Measurements from ENCODE around the gene CD74. TPM values are rescaled to one million over a fixed set of nuclear protein-coding genes. Genes with fewer than 3 reads are reported as not detected.
A peak's percentile ranks its signal among the peaks of the same experiment; 100 is the strongest.

The CD74 gene
- total and polyA plus RNA-seq, 2 of the 13 experiments (the other 11 are each of a cell fraction or from before 2014, with no cell fraction given): 34.1 to 84.4 TPM

GRCh38 chr5:150449517-150450339 lies 37.0 kb upstream of the CD74 start, which contains the start of gene RPS14 (continued):
- peak; percentile 73; the same call in 1 of the 2 replicates for TF ChIP-seq ZNF776 (CRISPR knock-in tag; IDR thresholded peaks at IDR 0.05)
- peak; percentile 83 for TF ChIP-seq NR2F6 (IDR thresholded peaks at IDR 0.05)
- peak; percentile 86 for TF ChIP-seq NR2F6 (CRISPR knock-in tag; IDR thresholded peaks at IDR 0.05)
- TF ChIP-seq ZNF790 (CRISPR knock-in tag; IDR thresholded peaks at IDR 0.05; ENCODE audit: borderline replicate concordance): no peak
- TF ChIP-seq ZNF282 (IDR thresholded peaks at IDR 0.05; ENCODE audit: partially characterized antibody): no peak
- TF ChIP-seq SMAD9 (CRISPR knock-in tag; IDR thresholded peaks at IDR 0.05): no peak
- no peak for TF ChIP-seq ZSCAN12 (CRISPR knock-in tag; IDR thresholded peaks at IDR 0.05)
- peak; percentile 54; the same call in 2 of the 3 replicates for TF ChIP-seq MXI1 (IDR thresholded peaks at IDR 0.05; ENCODE audit: borderline replicate concordance, low read depth, low read length)
- TF ChIP-seq ZNF407 (CRISPR knock-in tag; IDR thresholded peaks at IDR 0.05; ENCODE audit: not compliant biosample characterization): no peak
- TF ChIP-seq STAG1 (CRISPR knock-in tag; IDR thresholded peaks at IDR 0.05): peak; percentile 53
- TF ChIP-seq MAFG (CRISPR knock-in tag; IDR thresholded peaks at IDR 0.05): no peak
- no peak for TF ChIP-seq ZBTB49 (CRISPR knock-in tag; IDR thresholded peaks at IDR 0.05; ENCODE audit: borderline replicate concordance)
- TF ChIP-seq RAD21 (CRISPR knock-in tag; IDR thresholded peaks at IDR 0.05): peak; percentile 42; the same call in 1 of the 2 replicates
- TF ChIP-seq RELA (CRISPR knock-in tag; IDR thresholded peaks at IDR 0.05): no peak
- 0 out of 2 replicates have a peak, but pooled peaks have one; percentile 60 for TF ChIP-seq NR2F2 (IDR thresholded peaks at IDR 0.05; ENCODE audit: borderline replicate concordance, low read depth)
- no peak; the same call in 1 of the 2 replicates for TF ChIP-seq ZFYVE20 (CRISPR knock-in tag; IDR thresholded peaks at IDR 0.05; ENCODE audit: borderline replicate concordance, low read depth)
- peak; percentile 85; the same call in 1 of the 2 replicates for TF ChIP-seq EHMT2 (IDR thresholded peaks at IDR 0.05; ENCODE audit: borderline replicate concordance, low read depth, low read length)
- peak; percentile 42; the same call in 1 of the 2 replicates for TF ChIP-seq LCORL (IDR thresholded peaks at IDR 0.05)
- no peak for TF ChIP-seq LCORL (CRISPR knock-in tag; IDR thresholded peaks at IDR 0.05)

Data from HepG2 (cell line).